CD1c-positive myeloid dendritic cell (primary cell): Measurements from ENCODE around the gene STRBP.

Experiments used
- DNase-seq: peaks from one replicate; pipeline ENCODE4 v3.0.0-alpha.2; 2016; ENCODE audit errors: extremely low spot score

STRBP gene

GRCh38 chr9:123129423-123129822 is 139.0 kb downstream of the STRBP start:
- DNase-seq, result no peak

- no peak for DNase-seq
Measured at GRCh38 chr9:123128591-123128990, 139.8 kb downstream of the STRBP start.

- no peak for DNase-seq
Measured at GRCh38 chr9:123127512-123128075, 140.8 kb downstream of the STRBP start.

GRCh38 chr9:123121457-123121856 is 146.9 kb downstream of the STRBP start:
- no peak for DNase-seq

GRCh38 chr9:123120953-123121352 is 147.4 kb downstream of the STRBP start:
- DNase-seq, result no peak

- no peak for DNase-seq
Measured at GRCh38 chr9:123120131-123120530, 148.3 kb downstream of the STRBP start.

GRCh38 chr9:123119566-123119965 is 148.8 kb downstream of the STRBP start:
- no peak for DNase-seq

- DNase-seq, result no peak
Measured at GRCh38 chr9:123116036-123116435, 152.3 kb downstream of the STRBP start.

- no peak for DNase-seq
Measured at GRCh38 chr9:123115146-123115913, 153.1 kb downstream of the STRBP start.

- DNase-seq, result no peak
Measured at GRCh38 chr9:123113185-123113584, 155.2 kb downstream of the STRBP start.

GRCh38 chr9:123112015-123112975 is 156.1 kb downstream of the STRBP start:
- no peak for DNase-seq

GRCh38 chr9:123111427-123112014 is 156.9 kb downstream of the STRBP start:
- no peak for DNase-seq

- no peak for DNase-seq
Measured at GRCh38 chr9:123109540-123110279, 158.7 kb downstream of the STRBP start.

GRCh38 chr9:123108976-123109375 is 159.4 kb downstream of the STRBP start:
- no peak for DNase-seq

- DNase-seq, result no peak
Measured at GRCh38 chr9:123107639-123108285, 160.6 kb downstream of the STRBP start.

- no peak for DNase-seq
Measured at GRCh38 chr9:123105490-123105889, 162.9 kb downstream of the STRBP start.

- no peak for DNase-seq
Measured at GRCh38 chr9:123104807-123105206, 163.6 kb downstream of the STRBP start.

- no peak for DNase-seq
Measured at GRCh38 chr9:123102375-123103113, 165.8 kb downstream of the STRBP start.

GRCh38 chr9:123099548-123099947 is 168.8 kb downstream of the STRBP start:
- DNase-seq, result no peak

- DNase-seq, result no peak
Measured at GRCh38 chr9:123099042-123099441, 169.3 kb downstream of the STRBP start.
